ENCODE results near the gene XXYLT1. TPM values are rescaled to one million over a fixed set of nuclear protein-coding genes. Genes with fewer than 3 reads are reported as not detected.
A peak's percentile ranks its signal among the peaks of the same experiment; 100 is the strongest.

XXYLT1 gene
- total and polyA plus RNA-seq, 9 of the 15 experiments (the other 6 are each of a cell fraction or from before 2014, with no cell fraction given): 1.9 to 18.9 (median 15.0) TPM

DNA sequence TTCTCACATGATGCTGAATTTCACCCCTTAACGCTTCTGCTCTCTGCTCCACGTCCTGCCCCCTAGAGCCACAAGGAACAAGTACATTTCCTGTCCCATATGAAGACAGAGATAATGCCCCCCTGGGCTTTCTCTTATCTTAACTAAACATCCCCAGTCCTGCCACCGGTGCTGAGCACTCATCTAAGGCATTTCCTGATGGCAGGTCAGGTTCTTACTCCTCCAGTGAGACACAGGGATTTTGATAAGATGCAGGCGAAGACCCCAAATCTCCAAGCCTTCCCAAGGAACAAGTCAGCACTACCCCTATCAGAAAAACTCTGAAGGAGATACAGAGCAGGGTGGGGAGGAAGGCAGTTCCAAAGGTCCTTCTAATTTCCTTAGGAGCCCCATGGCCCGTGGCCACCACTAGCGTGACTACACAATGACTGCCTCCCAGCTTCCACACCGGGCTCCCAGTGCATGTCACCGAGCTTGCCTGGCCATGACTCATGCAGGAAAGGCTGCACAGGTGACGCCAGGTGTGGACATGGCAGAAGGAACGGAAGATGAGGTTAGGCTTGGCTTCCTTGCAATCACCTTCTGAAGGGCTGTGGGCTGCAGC is 152.9 kb downstream of the XXYLT1 start (continued):
- TF ChIP-seq RBM14 (IDR thresholded peaks at IDR 0.05; ENCODE audit: borderline replicate concordance, insufficient read depth, low read depth, low read length) (no peak), SETDB1 (IDR thresholded peaks at IDR 0.05; ENCODE audit: low read length) (no peak), RCOR1 (IDR thresholded peaks at IDR 0.05; ENCODE audit: borderline replicate concordance in 1 of 2, low read depth in 2 of 2, low read length in 2 of 2) (peak; percentile 81 to 96), SMARCA4 (IDR thresholded peaks at IDR 0.05) (peak; percentile 96), KDM5B (IDR thresholded peaks at IDR 0.05; ENCODE audit: insufficient replicate concordance, low read depth, low read length) (no peak), SMARCA5 (IDR thresholded peaks at IDR 0.05) (no peak), PML (IDR thresholded peaks at IDR 0.05; ENCODE audit: low read length) (peak; percentile 74), HEY1 (CRISPR knock-in tag; IDR thresholded peaks at IDR 0.05; ENCODE audit: borderline replicate concordance) (no peak), RFX5 (IDR thresholded peaks at IDR 0.05; ENCODE audit: low read depth, low read length) (no peak), RAD51 (IDR thresholded peaks at IDR 0.05; ENCODE audit: borderline replicate concordance, low read depth) (no peak), ARNT (IDR thresholded peaks at IDR 0.05) (peak; percentile 34 to 81; a peak in 2 of 4 replicates), ESRRA (IDR thresholded peaks at IDR 0.05; ENCODE audit: borderline replicate concordance, low read depth) (no peak), ZFX (CRISPR knock-in tag; IDR thresholded peaks at IDR 0.05) (no peak), BRD4 (IDR thresholded peaks at IDR 0.05) (no peak), ZC3H8 (IDR thresholded peaks at IDR 0.05) (no peak), NFATC3 (IDR thresholded peaks at IDR 0.05) (no peak), TCF7L2 (IDR thresholded peaks at IDR 0.05; ENCODE audit: low read depth, low read length) (no peak), ZNF77 (CRISPR knock-in tag; IDR thresholded peaks at IDR 0.05) (no peak), NR3C1 (CRISPR knock-in tag; IDR thresholded peaks at IDR 0.05) (no peak), RAD21 (CRISPR knock-in tag; conservative IDR thresholded peaks at IDR 0.05 in 1 of 2, IDR thresholded peaks at IDR 0.05 in 1 of 2) (peak; percentile 43 to 57), SRSF1 (IDR thresholded peaks at IDR 0.05; ENCODE audit: low read depth, low read length) (no peak), ZNF76 (CRISPR knock-in tag; IDR thresholded peaks at IDR 0.05; ENCODE audit: borderline replicate concordance) (no peak), SRSF7 (optimal IDR thresholded peaks at IDR 0.05; ENCODE audit: low read depth, low read length) (no peak), SIN3A (IDR thresholded peaks at IDR 0.05; ENCODE audit: borderline replicate concordance in 2 of 2, control insufficient read depth in 1 of 2, low read depth in 2 of 2, low read length in 2 of 2) (no peak), NR1H2 (CRISPR knock-in tag; IDR thresholded peaks at IDR 0.05) (no peak), GABPB1 (CRISPR knock-in tag; IDR thresholded peaks at IDR 0.05) (0 out of 2 replicates have a peak, but pooled peaks have one; percentile 40)
- TF ChIP-seq, protein P1, sequence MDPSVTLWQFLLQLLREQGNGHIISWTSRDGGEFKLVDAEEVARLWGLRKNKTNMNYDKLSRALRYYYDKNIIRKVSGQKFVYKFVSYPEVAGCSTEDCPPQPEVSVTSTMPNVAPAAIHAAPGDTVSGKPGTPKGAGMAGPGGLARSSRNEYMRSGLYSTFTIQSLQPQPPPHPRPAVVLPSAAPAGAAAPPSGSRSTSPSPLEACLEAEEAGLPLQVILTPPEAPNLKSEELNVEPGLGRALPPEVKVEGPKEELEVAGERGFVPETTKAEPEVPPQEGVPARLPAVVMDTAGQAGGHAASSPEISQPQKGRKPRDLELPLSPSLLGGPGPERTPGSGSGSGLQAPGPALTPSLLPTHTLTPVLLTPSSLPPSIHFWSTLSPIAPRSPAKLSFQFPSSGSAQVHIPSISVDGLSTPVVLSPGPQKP (CRISPR knock-in tag; IDR thresholded peaks at IDR 0.05): no peak
- TF ChIP-seq, protein P2, sequence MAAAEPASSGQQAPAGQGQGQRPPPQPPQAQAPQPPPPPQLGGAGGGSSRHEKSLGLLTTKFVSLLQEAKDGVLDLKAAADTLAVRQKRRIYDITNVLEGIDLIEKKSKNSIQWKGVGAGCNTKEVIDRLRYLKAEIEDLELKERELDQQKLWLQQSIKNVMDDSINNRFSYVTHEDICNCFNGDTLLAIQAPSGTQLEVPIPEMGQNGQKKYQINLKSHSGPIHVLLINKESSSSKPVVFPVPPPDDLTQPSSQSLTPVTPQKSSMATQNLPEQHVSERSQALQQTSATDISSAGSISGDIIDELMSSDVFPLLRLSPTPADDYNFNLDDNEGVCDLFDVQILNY (CRISPR knock-in tag; IDR thresholded peaks at IDR 0.05): no peak
- TF ChIP-seq, protein P3, sequence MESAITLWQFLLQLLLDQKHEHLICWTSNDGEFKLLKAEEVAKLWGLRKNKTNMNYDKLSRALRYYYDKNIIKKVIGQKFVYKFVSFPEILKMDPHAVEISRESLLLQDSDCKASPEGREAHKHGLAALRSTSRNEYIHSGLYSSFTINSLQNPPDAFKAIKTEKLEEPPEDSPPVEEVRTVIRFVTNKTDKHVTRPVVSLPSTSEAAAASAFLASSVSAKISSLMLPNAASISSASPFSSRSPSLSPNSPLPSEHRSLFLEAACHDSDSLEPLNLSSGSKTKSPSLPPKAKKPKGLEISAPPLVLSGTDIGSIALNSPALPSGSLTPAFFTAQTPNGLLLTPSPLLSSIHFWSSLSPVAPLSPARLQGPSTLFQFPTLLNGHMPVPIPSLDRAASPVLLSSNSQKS (CRISPR knock-in tag; IDR thresholded peaks at IDR 0.05): no peak

Data from K562 (cell line).